GM21447 (cell line): ENCODE data around the gene ZRANB3.
"Not testable (repeated sequence)": the region's sequence is repeated elsewhere in the genome, so short reads cannot be mapped to it uniquely, and the experiment has no call there.

Experiments
- ATAC-seq: cut with Tn5 transposase; IDR thresholded peaks from one replicate; pipeline ENCODE4 v1.9.1; 2021; ENCODE audit not compliant: unreplicated experiment

ZRANB3 gene

DNA sequence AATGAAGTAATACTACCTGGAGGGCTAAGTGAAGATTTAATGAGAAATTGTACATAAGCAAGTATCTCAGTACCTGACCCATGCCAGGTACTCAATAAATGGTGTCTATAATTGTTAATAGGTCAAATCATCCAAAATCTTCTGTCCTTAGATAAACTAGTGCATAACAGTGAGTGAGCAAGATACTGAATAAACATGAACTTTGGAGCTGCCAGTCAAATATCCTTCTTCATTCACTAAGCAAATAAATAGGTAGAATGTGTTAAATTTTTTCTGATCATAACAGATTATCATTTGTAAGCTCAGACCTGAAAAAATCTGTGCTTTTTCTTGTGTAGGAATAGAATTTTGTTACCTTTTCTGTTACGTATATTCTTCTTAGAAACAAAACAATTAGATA lies 439.3 kb downstream of the ZRANB3 start:
- ATAC-seq: no peak

DNA sequence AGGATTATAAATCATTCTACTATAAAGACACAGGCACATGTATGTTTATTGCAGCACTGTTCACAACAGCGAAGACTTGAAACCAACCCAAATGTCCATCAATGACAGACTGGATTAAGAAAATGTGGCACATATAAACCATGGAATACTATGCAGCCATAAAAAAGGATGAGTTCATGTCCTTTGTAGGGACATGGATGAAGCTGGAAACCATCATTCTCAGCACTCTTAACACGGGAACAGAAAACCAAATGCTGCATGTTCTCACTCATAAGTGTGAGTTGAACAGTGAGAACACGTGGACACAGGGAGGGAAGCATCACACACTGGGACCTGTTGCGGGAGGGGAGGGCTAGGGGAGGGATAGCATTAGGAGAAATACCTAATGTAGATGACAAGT lies 441.4 kb downstream of the ZRANB3 start:
- ATAC-seq: not testable (repeated sequence)
